ENCODE data around the gene CACNA1C.
A peak's percentile ranks its signal among the peaks of the same experiment; 100 is the strongest.

The CACNA1C gene

DNA sequence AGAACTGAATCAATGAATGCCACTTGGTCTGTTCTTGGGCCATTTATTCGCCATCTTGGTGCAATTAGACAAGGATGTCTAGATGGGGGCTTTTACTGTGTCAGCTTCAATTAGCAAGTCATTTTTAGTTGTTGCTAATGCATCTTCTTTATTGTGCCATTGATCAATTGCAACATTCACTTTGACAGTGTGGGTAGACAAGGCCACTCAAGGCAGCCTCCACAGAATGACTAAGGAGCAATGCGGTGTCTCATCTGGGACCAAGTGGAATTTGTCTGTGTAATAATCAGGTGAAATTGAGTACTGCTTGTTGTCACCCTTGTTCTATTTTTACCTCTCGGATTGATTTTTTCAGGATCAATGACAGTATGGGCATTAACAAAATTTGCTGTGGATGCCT is 275.9 kb downstream of the CACNA1C start:
- DNase-seq: no peak

DNA sequence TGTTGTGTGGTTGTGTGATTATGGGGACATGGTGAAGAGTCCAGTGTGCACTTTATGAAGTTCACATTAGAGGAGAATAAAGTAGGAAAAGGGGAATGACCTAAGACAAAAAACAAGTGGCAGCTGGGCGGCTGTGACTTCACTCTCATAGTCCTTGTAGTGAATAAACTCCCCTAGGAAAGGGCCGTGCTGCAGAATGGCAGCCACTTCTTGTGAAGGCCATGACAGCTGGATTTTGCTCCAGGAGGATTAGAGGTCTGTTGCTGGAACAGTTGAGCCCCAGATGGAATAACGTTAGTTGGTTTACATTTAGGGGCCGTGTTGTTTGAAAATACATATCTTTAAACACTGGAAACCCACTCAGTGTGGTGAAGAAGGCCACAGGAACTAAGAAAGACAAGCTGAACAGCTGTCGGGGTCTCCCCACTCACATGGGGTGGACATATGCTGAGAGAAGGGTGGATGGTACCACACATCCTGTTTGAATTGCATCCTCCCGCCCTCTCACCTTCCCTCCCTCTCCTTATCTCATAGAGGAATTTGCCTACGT is 276.9 kb downstream of the CACNA1C start:
- DNase-seq: no peak

DNA sequence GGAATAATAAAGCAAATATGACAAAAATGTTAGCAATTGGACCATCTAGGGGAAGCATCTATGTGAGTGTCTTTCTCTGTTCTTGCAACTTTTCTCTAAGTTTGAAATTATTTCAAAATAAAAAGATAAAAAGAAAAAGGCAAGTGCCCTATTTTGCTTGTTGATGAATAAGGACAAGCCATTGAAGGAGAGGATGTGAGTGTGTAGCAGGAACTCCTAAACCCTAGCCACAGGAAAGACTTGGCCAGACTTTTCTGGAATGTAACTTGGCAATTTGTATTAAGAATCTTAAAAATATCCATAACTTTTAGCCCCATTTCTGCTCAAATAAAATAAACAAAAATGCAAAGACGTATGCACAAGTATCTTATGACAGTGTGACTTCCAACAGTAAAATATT is 279.4 kb downstream of the CACNA1C start:
- DNase-seq: no peak

DNA sequence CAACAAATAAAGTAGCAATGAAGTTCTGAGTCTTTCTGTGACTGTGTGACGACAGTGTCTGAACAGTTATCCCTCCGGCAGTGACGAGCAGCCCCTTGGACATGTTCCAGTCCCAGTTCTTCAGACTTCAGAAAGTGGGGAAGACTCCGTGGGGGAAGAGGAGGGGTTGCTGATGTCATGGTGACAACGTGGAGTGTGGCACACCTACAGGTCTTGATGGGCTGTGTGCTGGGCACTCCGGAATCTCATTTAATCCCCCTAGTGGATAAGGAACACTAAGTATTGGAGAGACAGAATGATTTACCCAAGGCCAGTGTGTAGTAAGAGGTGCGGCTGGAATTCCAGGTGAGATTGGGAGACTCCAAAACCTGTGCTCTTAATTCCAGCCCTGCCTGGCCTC is 280.2 kb downstream of the CACNA1C start:
- DNase-seq: no peak

DNA sequence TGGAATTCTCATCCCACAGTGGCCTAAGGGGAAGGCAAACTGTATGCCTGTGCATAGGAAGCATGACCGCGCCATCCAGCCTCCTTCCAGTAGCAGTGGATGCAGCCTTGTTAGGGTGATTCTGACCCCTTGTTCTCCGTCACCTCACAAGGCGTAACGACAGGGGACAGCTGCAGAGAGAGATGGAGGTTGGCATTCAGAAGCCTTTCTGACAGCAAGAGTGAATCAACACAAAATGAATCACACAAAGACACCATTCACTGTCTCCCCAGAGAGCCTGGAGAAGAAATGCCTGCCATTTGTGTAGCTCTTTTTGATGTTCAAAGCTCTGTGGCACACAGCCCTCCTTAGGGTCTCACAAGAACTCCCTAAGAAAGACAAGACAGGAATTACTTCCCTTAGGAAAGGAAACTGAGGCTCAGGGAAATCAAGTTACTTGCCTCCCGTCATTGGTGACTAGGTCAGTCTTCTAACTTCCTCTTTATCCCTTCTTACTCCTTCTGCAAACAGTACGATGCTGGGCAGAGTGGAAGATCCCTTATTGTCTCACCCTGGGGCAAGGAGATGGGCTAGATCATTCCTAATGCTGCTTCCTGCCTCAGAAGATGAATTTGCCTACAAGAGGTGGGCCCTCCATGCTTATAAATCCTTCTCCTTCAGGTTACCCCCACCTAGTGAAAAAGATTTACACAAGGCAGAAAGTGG is 280.9 kb downstream of the CACNA1C start:
- no peak for DNase-seq

DNA sequence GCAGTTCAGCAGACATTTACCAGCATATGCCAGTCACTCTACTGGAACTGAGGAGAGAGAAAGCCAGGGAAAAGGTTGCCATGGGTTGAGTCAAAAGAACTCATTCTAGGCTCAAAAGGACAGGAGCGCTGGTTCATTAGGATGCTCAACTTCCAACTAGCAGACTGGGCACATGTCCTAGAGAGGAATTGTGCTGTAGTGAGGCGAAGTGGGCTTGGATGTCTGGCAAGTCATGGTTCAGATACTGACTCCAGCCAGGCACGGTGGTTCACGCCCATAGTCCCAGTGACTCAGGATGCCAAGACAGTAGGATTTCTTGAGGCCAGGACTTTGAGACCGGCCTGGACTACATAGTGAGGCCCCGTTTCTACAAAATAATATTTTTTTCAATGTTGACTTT is 281.5 kb downstream of the CACNA1C start:
- no peak for DNase-seq

DNA sequence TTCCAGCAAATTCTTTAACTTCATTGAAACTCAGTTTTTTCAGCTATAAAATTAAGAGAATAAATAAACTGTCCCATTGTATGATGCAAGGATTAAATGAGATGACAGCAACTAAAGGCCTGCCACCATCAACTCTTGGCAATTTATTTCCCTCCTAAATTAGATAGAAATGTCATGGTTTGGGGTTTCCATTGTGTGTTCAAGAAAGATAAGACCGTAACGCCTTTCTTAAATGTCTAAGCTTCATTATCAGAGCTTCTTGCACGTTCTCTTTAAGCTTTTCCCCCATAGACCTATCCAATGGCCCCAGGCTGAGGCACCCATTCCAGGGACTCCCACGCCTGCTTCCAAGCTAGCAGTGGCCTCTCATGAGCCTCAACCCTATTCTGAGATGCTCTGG is 281.9 kb downstream of the CACNA1C start:
- no peak for DNase-seq

DNA sequence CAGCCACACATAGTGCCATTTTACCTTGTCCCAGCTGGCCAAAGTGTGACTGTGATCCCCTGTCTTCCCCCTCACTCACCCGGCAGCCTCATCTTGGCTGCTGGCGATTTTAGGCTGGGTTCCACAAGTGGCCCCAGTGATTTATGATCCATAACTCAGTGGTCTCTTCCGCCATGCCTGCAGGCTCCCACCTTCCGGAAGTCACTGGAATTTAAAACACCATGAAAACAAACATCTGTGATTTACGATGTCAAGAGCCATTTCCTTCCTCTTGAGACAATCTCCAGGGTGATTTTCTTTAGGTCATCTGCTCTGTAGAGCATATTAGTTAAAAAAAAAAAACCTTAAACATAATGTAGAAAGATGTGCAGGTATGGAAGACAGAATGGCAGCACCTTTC is 282.3 kb downstream of the CACNA1C start:
- peak; percentile 37 for DNase-seq

DNA sequence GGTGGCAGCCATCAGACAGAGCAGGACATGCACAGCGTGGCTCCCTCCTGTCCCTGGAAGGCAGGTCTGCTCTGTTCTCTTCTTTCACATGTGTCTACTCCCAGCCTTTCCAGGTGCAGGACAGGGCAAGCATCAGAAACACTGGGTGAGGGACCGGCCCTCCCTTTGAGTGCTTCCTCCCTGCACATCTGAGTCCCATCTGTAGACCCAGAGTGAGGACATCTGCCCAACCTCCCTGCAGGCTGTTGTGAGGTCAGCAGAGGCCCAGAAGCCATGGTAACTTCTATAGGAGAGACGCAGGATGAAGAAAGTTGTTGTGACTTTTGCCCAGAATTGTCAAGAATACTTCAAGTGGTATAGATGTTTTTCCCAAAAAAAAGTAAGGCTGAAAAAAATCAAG is 282.7 kb downstream of the CACNA1C start:
- DNase-seq: no peak

DNA sequence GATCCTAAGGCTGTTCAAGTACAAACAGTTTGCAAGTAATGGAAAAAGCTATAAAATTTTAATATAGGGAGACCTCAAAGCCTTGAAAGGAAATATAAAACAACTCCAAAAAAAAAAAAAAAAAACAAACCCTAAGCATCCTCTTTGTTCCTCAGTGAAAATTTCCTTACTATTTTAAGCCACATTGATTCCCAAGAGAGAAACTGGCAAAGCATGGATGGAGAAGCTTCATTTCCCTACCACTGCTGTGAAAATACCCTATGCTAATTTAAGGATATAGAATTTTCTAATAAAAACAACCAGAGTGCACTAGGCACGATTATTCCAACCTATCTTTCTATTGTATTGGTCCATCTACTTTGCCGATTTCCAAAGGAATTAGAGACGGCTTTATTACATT is 283.1 kb downstream of the CACNA1C start:
- DNase-seq: no peak

DNA sequence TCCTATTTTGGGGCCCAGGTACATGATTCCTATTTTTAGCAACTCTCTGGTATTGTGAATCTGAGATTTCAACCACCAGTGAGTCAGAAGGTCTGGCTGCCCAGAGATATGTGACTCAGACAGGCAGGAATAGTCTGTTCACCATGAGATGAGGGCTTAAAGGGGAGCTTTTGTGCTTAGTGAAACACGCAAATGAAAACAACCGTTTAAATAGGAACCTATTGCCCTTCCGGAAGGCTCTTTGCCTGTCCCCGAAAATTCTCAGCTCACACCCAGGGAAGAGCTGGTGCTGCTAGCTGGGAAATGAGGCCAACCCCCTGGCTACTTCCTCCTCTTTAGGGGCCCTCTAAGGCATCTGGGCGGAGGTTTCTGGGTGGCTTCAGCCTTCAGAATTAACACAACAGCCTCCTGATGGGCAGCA is 283.6 kb downstream of the CACNA1C start:
- DNase-seq: no peak

DNA sequence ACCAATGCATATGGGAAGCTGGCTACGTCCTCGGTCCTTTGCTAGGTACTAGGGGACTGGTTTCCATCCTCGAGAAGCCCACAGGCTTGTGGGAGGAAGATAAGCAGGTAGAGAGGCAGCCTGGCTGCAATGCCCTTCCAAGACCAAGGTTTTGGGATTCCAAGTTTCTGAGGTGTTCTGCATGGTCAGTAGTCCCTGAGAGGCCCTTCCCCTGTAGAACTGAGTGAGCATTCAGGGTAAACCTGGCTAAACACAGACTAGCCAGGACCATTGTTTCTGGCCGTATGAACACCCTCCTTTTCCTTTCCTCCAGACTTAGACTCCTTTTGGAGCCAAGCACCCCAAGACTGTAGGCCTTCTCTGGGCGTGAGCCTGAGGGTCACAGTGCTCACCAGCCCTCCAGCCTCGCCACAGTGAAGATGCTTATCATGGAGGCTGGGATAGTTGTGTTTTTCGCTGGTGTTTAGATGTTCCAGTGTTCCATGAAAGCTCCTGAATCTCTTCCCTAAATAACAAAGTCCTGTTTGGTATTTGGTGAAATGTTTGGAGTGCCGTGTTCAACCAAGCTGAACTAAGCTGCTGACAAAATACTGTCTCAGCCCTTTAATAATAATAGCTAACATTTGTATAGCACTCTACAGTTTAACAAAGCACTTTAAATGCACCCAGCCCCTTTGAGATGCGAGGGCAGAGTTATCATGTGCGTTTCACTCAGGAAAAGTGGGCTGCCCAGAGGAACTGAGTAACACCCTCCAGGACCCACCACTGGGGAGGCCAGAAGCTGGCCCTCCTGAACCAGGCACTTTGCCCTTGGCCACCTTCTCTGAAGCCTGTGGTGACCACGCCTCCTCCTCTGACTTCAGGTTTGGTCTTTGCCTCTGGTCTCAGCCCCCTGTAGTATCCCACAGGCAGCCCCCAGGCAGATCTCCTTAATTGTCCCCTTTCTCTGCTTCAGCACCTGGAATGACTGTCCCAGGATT is 284.5 kb downstream of the CACNA1C start:
- no peak for DNase-seq

DNA sequence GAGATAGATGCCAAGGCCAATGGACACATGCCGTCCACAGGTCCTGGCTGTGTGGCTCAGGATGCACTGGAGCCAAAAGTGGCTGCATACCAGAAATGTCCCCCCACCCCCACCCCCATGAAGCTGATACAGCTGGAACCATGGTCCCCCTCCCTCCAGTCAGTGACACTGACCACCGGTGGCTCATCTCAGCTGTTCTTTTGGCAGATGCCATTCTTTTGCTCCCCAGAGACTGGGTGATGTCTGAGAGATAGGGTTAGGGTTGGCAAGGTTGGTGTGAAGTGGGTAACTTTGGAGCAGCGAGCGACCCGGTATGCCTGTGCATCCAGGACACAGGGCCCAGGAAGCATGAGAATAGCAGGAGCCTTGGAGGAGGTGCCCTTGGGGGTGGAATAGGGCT is 285.6 kb downstream of the CACNA1C start:
- no peak for DNase-seq

DNA sequence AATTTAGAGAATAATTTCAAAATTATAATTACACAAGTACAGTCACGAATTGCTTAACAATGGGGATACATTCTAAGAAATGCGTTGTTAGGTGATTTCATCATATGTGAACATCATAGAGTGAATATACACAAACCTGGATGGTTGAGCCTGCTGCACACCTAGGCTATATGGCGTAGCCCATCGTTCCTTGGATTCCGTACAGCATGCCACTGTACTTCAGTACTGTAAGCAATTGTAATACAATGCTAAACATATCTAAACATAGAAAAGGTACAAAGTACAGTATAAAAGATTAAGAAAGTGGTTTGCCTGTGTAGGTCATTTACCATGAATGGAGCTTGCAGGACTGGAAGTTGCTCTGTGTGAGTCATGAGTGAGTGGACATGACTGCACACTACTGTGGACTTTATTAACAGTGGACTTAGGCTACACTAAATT is 286.2 kb downstream of the CACNA1C start:
- no peak for DNase-seq

DNA sequence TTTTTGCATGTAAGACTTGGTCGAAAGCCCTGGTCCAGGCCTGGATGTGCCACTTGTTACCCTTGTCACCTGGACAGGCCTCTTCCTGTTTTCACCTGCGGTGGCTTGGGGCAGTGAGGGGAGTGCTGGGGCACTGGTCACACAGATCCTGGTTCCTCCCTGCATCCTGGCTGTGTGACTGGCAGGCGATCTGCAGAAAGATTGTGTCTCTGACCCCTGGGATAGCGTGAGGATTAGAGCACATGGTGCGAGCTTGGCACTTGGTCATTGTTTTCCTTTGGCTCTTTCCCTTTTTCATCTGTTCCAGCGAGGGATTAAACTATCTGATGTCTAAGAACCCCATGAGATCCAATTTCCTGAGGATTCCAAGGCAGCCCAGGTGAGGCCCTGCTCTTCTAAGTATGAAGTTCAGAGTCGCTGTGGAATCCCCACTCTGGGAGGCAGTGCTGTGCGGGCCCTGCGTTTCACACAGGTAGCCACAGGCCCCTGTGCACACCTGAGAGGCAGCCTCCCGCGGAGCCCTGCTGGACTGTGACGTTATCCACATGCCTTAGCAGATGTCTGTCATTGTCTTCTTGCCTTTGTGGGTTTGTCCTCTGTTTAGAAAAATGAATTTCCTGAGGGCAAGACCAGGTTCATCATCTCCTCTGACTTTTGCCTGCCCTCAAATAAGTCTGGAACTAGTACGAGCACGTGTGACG is 288.4 kb downstream of the CACNA1C start:
- no peak for DNase-seq

DNA sequence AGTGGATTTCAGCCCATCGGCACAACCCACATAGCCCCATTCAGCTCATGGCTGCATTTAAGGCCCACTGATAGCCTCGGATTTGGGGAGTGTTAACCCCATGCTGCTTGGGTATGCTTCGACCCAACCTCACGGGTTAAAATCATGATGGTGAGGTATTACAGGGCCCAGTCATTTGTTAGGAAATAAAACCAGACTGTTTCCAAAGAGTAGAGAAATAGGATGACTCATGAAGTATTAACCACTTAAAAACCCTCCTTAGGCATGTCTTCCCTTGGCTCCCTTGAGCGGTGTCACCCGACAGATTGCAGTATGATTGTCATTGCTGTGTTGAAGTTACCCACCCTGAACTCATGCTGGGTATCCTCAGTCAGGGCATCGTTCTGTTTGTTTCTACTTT is 289.1 kb downstream of the CACNA1C start:
- DNase-seq: no peak

DNA sequence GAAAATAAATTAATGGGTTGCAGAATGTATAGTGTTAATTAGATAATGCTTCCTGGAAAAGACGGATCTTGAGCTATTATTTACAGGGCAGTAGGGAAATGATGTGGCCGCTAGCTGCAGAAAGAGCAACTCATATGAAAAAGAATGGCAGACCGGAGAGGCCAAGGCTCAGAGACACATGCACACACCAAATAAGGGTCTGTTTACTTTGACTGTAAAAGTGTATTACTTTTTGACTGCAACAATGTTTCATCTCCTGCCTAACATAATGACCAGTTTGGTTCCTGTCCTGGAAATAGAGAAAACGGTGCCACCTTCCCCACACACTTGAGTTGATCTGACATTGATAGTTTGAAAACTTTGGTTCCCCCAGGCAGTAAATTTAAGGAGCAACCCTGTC is 290.9 kb downstream of the CACNA1C start:
- no peak for DNase-seq

DNA sequence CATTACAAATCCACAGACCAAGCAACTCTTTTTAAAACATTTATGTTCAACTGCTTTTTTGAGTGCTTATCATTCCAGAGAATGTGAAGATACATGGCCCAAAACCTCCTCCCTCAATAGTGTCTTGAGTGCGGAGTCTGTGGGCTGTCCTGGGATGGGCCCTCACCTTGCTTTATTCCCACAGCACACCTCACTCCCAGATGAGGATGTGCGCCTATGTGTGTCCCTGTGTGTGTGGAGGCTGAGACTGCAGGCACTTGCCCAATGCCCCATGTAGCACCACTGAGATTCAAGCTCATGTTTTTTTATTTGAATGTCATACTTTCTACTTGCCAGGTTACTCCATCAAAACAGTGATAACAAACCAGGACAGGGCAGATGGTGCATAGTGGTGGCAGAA is 291.7 kb downstream of the CACNA1C start:
- DNase-seq: no peak

DNA sequence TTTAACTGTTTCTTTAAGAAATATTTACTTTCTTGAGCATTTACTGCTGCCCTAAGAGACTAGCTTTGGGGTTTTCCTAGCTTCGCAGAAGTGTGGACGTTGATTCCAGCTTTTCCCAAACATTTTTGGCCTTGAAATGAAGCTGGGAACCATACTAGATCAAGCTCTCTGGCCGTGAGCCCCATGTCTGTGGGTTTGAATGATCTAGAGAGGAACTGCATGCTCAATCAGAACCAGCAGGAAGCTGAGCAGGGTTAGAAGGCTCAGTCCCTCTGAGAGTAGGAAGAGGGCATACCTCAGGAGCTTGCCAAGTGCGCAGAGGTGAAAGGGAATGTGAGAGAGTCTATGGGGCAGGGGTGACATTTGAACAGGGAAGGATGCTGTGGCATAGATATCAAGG is 292.1 kb downstream of the CACNA1C start:
- no peak for DNase-seq

DNA sequence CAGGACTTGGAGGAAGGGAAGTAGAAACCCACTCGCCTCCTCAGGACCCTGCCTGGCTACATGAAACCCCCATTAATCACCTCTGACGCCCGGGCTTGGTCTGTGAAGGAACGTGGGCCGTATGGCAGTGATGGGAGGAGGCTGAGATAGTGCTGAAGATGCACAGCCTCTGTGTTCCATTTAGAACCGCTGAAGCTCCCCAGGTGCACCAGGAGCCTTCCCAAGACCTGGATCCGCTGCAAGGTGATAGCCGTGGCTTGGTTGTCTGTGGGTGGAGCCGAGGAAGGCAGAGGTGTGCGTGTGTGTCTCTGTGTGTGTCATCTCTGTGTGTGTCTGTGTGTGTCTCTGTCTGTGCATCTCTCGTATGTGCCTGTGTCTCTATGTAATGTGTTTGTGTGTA is 293.1 kb downstream of the CACNA1C start:
- no peak for DNase-seq

DNA sequence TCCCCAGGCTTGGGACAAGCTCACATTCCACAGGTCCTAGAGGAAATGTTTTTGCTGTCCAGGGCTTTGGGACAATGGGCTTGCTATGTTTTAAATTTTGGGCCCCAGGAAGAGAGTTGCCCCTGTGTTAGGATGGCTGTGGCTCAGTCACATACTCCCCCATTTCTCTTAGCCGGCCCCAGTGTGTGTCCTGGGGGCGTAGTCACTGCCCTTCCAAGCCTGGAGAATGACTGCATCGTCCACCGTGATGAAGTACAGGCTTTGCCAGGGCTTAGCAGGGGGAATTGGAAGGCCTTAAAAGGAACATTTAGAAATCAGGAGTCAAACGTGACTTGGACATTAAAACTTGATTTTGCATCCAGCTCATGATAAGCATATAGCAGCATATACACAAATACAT is 293.6 kb downstream of the CACNA1C start:
- no peak for DNase-seq

DNA sequence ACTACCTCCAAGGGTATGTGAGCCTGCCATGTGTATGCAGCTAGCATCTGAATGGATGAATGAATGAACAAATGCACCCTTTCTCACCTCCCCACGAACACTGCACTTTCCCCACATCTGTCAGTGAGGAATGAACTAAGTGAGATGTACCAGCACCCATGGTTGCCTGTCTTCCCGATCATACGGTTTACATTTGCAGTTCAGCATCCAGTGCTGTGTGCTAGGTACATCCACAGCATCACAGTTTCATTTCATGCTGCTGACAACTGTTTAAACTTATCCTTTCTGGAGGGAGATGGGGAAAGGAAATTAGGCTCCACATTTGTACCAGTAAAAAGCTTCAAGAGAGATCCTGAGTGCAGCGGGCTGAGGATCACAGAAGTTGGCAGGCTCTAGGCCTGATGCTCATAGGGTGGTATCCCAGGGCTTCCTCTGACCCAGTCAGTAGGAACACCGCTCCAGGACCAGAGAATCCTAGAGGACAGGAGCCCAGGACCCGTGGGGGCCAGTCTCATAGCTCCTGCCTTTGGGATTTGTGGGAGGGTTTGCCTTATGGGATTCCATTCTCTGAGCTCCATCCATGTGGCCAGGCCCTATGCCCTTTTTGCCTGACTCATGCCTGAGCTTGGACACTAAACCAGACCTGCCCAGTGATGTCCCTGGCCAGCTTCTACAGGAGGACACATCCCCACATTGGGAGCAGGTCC is 294.5 kb downstream of the CACNA1C start:
- DNase-seq: no peak

All from DMS153 (cell line).